ENCODE results near the gene KIAA0513.

Gene KIAA0513

GRCh38 chr16:85088570-85089199, 61.1 kb downstream of the KIAA0513 start:
- H3K79me2 ChIP-seq (ENCODE audit: insufficient read depth, low read length): no peaks in the 10 kb centered on the region
- H4K20me1 ChIP-seq (ENCODE audit: insufficient read depth, low read length): no peaks in the 10 kb centered on the region
- no peak overlapping the region for H2AFZ ChIP-seq (ENCODE audit: low read length)
- no peak for TF ChIP-seq EZH2 (IDR thresholded peaks at IDR 0.05; ENCODE audit: borderline replicate concordance, low read length)
- no peak for TF ChIP-seq CTCF (IDR thresholded peaks at IDR 0.05; ENCODE audit: low read length)
- H3F3A ChIP-seq (ENCODE audit: insufficient read depth, low read length): no peaks in the 10 kb centered on the region
- H3K4me2 ChIP-seq (ENCODE audit: low read length): no peak overlapping the region
- H3K9me3 ChIP-seq (ENCODE audit: low read length): no peaks in the 10 kb centered on the region
- H3K36me3 ChIP-seq (ENCODE audit: insufficient read depth, low read length): no peaks in the 10 kb centered on the region
- H3K4me3 ChIP-seq (ENCODE audit: low read depth, low read length, poor library complexity, severe bottlenecking): no peak overlapping the region
- peaks cover 3% of the 10 kb centered on the region; the same call in 1 of the 2 replicates for H3K27me3 ChIP-seq (ENCODE audit: insufficient read depth, low read length)
- H3K9ac ChIP-seq (ENCODE audit: low read length): no peak overlapping the region
- H3K9me2 ChIP-seq (ENCODE audit: low read depth, low read length): no peaks in the 10 kb centered on the region
- H3K27ac ChIP-seq (ENCODE audit: low read depth, low read length, poor library complexity, severe bottlenecking): no peak overlapping the region
- no peaks in the 10 kb centered on the region for H3K4me1 ChIP-seq (ENCODE audit: insufficient read depth, low read length, severe bottlenecking)

- no peak overlapping the region for H3K4me3 ChIP-seq (ENCODE audit: low read depth, low read length, poor library complexity, severe bottlenecking)
- no peak overlapping the region for H3K27ac ChIP-seq (ENCODE audit: low read depth, low read length, poor library complexity, severe bottlenecking)
- no peaks in the 10 kb centered on the region for H3K79me2 ChIP-seq (ENCODE audit: insufficient read depth, low read length)
- no peak overlapping the region for H3K4me2 ChIP-seq (ENCODE audit: low read length)
- H3K4me1 ChIP-seq (ENCODE audit: insufficient read depth, low read length, severe bottlenecking): no peaks in the 10 kb centered on the region
- H4K20me1 ChIP-seq (ENCODE audit: insufficient read depth, low read length): no peaks in the 10 kb centered on the region
- H3K27me3 ChIP-seq (ENCODE audit: insufficient read depth, low read length): peaks cover 7% of the 10 kb centered on the region
- TF ChIP-seq CTCF (IDR thresholded peaks at IDR 0.05; ENCODE audit: low read length) (no peak), EZH2 (IDR thresholded peaks at IDR 0.05; ENCODE audit: borderline replicate concordance, low read length) (no peak)
- H2AFZ ChIP-seq (ENCODE audit: low read length): no peak overlapping the region
- no peaks in the 10 kb centered on the region for H3K36me3 ChIP-seq (ENCODE audit: insufficient read depth, low read length)
- no peaks in the 10 kb centered on the region for H3K9me2 ChIP-seq (ENCODE audit: low read depth, low read length)
- H3K9ac ChIP-seq (ENCODE audit: low read length): no peak overlapping the region
- no peaks in the 10 kb centered on the region for H3F3A ChIP-seq (ENCODE audit: insufficient read depth, low read length)
- no peaks in the 10 kb centered on the region for H3K9me3 ChIP-seq (ENCODE audit: low read length)
Observed at GRCh38 chr16:85089525-85089924, 61.9 kb downstream of the KIAA0513 start.

GRCh38 chr16:85090181-85090580, 62.6 kb downstream of the KIAA0513 start:
- no peaks in the 10 kb centered on the region for H3F3A ChIP-seq (ENCODE audit: insufficient read depth, low read length)
- no peaks in the 10 kb centered on the region for H3K79me2 ChIP-seq (ENCODE audit: insufficient read depth, low read length)

More at GRCh38 chr16:85090181-85090580, 62.6 kb downstream of the KIAA0513 start:
- H3K27me3 ChIP-seq (ENCODE audit: insufficient read depth, low read length): peaks cover 7% of the 10 kb centered on the region
- H3K4me3 ChIP-seq (ENCODE audit: low read depth, low read length, poor library complexity, severe bottlenecking): no peak overlapping the region
- H3K9me3 ChIP-seq (ENCODE audit: low read length): no peaks in the 10 kb centered on the region
- no peak overlapping the region for H3K27ac ChIP-seq (ENCODE audit: low read depth, low read length, poor library complexity, severe bottlenecking)
- no peak overlapping the region for H2AFZ ChIP-seq (ENCODE audit: low read length)
- no peak overlapping the region for H3K4me2 ChIP-seq (ENCODE audit: low read length)
- H3K9me2 ChIP-seq (ENCODE audit: low read depth, low read length): no peaks in the 10 kb centered on the region
- no peaks in the 10 kb centered on the region for H3K36me3 ChIP-seq (ENCODE audit: insufficient read depth, low read length)
- H3K9ac ChIP-seq (ENCODE audit: low read length): no peak overlapping the region
- no peaks in the 10 kb centered on the region for H4K20me1 ChIP-seq (ENCODE audit: insufficient read depth, low read length)
- H3K4me1 ChIP-seq (ENCODE audit: insufficient read depth, low read length, severe bottlenecking): no peaks in the 10 kb centered on the region
- TF ChIP-seq EZH2 (IDR thresholded peaks at IDR 0.05; ENCODE audit: borderline replicate concordance, low read length): no peak
- no peak for TF ChIP-seq CTCF (IDR thresholded peaks at IDR 0.05; ENCODE audit: low read length)

Data from OCI-LY1 (cell line).